ENCODE results near the gene NSMF. TPM values are rescaled to one million over a fixed set of nuclear protein-coding genes. Genes with fewer than 3 reads are reported as not detected.

NSMF gene
- total RNA-seq = 10 to 100 TPM; 58.9 to 66.0 TPM
- polyA plus RNA-seq (2013, experiment 1 of 2) = 83.1 TPM
- polyA plus RNA-seq (2013, experiment 2 of 2) = 72.7 TPM
- long read RNA-seq, experiment 1, partial matches to known transcripts = 11 of 24 reads
- long read RNA-seq, experiment 1, other reads (novel, unspliced or antisense) = 9 of 24 reads
- long read RNA-seq, experiment 2, transcript NSMF-201 (15 exons, 2,981 nt) = major isoform, 125 of 240 reads
- long read RNA-seq, experiment 2, transcript NSMF-205 (14 exons, 3,571 nt) = minor isoform, 33 of 240 reads
- long read RNA-seq, experiment 2, partial matches to known transcripts = 23 of 240 reads
- long read RNA-seq, experiment 2, other reads (novel, unspliced or antisense) = 59 of 240 reads
- long read RNA-seq, experiment 3, partial matches to known transcripts = 23 of 38 reads
- long read RNA-seq, experiment 3, other reads (novel, unspliced or antisense) = 14 of 38 reads
- long read RNA-seq, experiment 4 = 0 reads

- Histone ChIP-seq H3K27me3 (ENCODE audit: control insufficient read depth, insufficient read depth, low read length, poor library complexity, severe bottlenecking) (no peaks in the 10 kb centered on the region), H3K36me3 (ENCODE audit: control insufficient read depth, insufficient read depth, low read length) (peaks cover 9% of the 10 kb centered on the region), H3K4me3 (ENCODE audit: low read length) (peak within 1 kb of the TSS; percentile 77), H3K9ac (ENCODE audit: extremely low read depth, low read length, poor library complexity, severe bottlenecking) (peak within 1 kb of the TSS; percentile 49), H3K27ac (ENCODE audit: low read depth, low read length) (no peak within 1 kb of the TSS), H3K4me1 (ENCODE audit: control insufficient read depth, insufficient read depth, low read length) (peaks cover 4% of the 10 kb centered on the region), H3K9me3 (ENCODE audit: control insufficient read depth, low read length) (no peaks in the 10 kb centered on the region)
- H3K27ac Mint-ChIP-seq = no peak within 1 kb of the TSS
- H3K9me3 Mint-ChIP-seq = no peaks in the 10 kb centered on the region
- peak; percentile 95 for DNase-seq
- peaks cover 30% of the 10 kb centered on the region for H3K27me3 Mint-ChIP-seq (ENCODE audit: insufficient read depth)
- H3K4me3 Mint-ChIP-seq = peak within 1 kb of the TSS; percentile 52
- H3K36me3 Mint-ChIP-seq (ENCODE audit: low read depth) = peaks cover 11% of the 10 kb centered on the region
- peaks cover 1% of the 10 kb centered on the region for H3K4me1 Mint-ChIP-seq
- TF ChIP-seq, protein P1, sequence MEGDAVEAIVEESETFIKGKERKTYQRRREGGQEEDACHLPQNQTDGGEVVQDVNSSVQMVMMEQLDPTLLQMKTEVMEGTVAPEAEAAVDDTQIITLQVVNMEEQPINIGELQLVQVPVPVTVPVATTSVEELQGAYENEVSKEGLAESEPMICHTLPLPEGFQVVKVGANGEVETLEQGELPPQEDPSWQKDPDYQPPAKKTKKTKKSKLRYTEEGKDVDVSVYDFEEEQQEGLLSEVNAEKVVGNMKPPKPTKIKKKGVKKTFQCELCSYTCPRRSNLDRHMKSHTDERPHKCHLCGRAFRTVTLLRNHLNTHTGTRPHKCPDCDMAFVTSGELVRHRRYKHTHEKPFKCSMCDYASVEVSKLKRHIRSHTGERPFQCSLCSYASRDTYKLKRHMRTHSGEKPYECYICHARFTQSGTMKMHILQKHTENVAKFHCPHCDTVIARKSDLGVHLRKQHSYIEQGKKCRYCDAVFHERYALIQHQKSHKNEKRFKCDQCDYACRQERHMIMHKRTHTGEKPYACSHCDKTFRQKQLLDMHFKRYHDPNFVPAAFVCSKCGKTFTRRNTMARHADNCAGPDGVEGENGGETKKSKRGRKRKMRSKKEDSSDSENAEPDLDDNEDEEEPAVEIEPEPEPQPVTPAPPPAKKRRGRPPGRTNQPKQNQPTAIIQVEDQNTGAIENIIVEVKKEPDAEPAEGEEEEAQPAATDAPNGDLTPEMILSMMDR (conservative IDR thresholded peaks at IDR 0.05) = no peak
- 1% methylated on average over 54 to 62 of the region's 62 CpGs for WGBS, 2 experiments (ENCODE audit: insufficient coverage in 1 of 2, insufficient read length in 1 of 2)
Observed at GRCh38 chr9:137459152-137459600, at the start of gene NSMF. NSMF (minus strand) TSS chr9:137459334; CDS start chr9:137459102, 232 bp downstream.

- no peaks in the 10 kb centered on the region for H3K4me1 Mint-ChIP-seq
- 94 to 95% methylated on average over 24 to 26 of the region's 26 CpGs for WGBS, 2 experiments (ENCODE audit: insufficient coverage in 1 of 2, insufficient read length in 1 of 2)
- TF ChIP-seq, protein P1 (conservative IDR thresholded peaks at IDR 0.05) = no peak
- H3K27ac ChIP-seq (ENCODE audit: low read depth, low read length) = no peak overlapping the region
- no peaks in the 10 kb centered on the region for H3K36me3 ChIP-seq (ENCODE audit: control insufficient read depth, insufficient read depth, low read length)
- H3K9ac ChIP-seq (ENCODE audit: extremely low read depth, low read length, poor library complexity, severe bottlenecking) = no peak overlapping the region
- DNase-seq = no peak
- H3K9me3 ChIP-seq (ENCODE audit: control insufficient read depth, low read length) = no peaks in the 10 kb centered on the region
- H3K4me3 Mint-ChIP-seq = no peak overlapping the region
- no peak overlapping the region for H3K4me3 ChIP-seq (ENCODE audit: low read length)
- H3K9me3 Mint-ChIP-seq = peaks cover 25% of the 10 kb centered on the region
- H3K27me3 Mint-ChIP-seq (ENCODE audit: insufficient read depth) = peaks cover 3% of the 10 kb centered on the region
- H3K27ac Mint-ChIP-seq = no peak overlapping the region
- no peaks in the 10 kb centered on the region for H3K27me3 ChIP-seq (ENCODE audit: control insufficient read depth, insufficient read depth, low read length, poor library complexity, severe bottlenecking)
- no peaks in the 10 kb centered on the region for H3K4me1 ChIP-seq (ENCODE audit: control insufficient read depth, insufficient read depth, low read length)
- H3K36me3 Mint-ChIP-seq (ENCODE audit: low read depth) = no peaks in the 10 kb centered on the region
Observed at GRCh38 chr9:137506702-137507171, 47.6 kb upstream of the NSMF start.

DNA sequence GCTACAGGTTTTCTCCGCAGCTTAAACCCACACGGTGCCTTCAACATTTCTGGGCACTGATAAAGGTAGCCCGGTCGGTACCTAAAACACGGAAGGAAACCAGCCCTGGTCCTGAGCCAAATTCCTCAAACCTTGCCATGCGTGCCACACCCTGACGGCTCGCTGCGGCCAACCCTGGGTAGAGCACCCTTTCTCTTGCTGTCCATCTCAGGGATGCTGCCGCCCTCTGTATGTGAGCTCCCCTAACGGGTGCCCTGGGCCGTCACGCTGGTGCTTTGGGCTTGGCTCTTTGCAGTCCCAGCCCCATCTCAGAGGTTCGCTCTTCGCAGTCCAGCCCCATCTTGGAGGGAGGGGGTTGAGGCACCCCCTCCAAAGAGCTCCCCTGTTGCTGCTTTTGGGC, 47.1 kb upstream of the NSMF start:
- 90% methylated on average over 14 to 15 of the region's 15 CpGs for WGBS, 2 experiments (ENCODE audit: insufficient coverage in 1 of 2, insufficient read length in 1 of 2)
- no peaks in the 10 kb centered on the region for H3K4me1 Mint-ChIP-seq

More for the DNA sequence above, 47.1 kb upstream of the NSMF start:
- Histone ChIP-seq H3K4me3 (ENCODE audit: low read length) (no peak overlapping the region), H3K9me3 (ENCODE audit: control insufficient read depth, low read length) (no peaks in the 10 kb centered on the region), H3K27ac (ENCODE audit: low read depth, low read length) (no peak overlapping the region), H3K36me3 (ENCODE audit: control insufficient read depth, insufficient read depth, low read length) (no peaks in the 10 kb centered on the region), H3K27me3 (ENCODE audit: control insufficient read depth, insufficient read depth, low read length, poor library complexity, severe bottlenecking) (no peaks in the 10 kb centered on the region), H3K9ac (ENCODE audit: extremely low read depth, low read length, poor library complexity, severe bottlenecking) (no peak overlapping the region), H3K4me1 (ENCODE audit: control insufficient read depth, insufficient read depth, low read length) (no peaks in the 10 kb centered on the region)
- Mint-ChIP-seq H3K36me3 (ENCODE audit: low read depth) (no peaks in the 10 kb centered on the region), H3K4me3 (no peak overlapping the region), H3K27ac (no peak overlapping the region), H3K9me3 (peaks cover 26% of the 10 kb centered on the region), H3K27me3 (ENCODE audit: insufficient read depth) (peaks cover 3% of the 10 kb centered on the region)
- TF ChIP-seq, protein P1 (conservative IDR thresholded peaks at IDR 0.05) = no peak
- DNase-seq = no peak
